Measurements from ENCODE around the gene LRRC4B.
A peak's percentile ranks its signal among the peaks of the same experiment; 100 is the strongest.

LRRC4B gene

DNA sequence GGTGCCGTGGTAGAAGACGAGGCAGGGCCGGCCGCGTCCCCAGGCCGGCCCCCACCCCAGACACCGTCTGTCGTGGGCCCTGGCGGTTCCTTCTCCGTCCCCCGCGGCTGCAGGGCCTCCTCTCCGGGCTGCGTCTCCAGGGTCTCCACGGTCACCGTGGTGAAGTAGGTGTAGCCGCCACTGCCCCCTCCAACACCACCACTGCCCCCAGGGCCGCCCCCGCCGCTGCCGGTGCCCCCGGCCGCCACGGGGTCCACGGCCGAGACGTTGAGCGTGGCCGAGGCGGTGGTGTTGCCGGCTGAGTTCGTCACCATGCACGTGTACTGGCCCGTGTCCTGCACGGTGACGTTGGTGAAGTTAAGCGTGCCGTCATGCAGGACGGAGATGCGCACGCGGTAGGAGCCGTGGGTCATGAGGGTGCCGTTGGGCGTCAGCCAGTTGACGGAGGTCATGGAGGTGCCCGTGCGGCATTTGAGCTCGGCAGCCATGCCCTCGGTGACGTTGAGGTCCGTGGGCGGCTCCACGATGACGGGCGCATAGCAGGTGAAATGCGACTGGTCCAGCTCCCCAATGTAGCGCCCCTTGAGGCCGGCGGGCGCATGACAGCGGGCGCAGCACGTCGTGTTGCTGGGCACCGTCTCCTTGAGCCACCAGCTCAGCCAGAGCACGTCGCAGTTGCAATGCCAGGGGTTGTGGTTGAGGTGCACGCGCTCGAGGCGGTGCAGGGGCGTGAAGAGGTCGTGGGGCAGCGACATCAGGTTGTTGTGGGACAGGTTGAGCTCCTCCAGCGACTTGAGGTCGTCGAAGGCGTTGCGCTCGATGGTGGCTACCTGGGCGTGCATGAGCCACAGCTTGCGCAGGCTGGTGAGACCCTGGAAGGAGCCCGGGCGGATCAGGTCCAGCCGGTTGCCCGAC is 49.9 kb downstream of the LRRC4B start:
- no peak for DNase-seq

DNA sequence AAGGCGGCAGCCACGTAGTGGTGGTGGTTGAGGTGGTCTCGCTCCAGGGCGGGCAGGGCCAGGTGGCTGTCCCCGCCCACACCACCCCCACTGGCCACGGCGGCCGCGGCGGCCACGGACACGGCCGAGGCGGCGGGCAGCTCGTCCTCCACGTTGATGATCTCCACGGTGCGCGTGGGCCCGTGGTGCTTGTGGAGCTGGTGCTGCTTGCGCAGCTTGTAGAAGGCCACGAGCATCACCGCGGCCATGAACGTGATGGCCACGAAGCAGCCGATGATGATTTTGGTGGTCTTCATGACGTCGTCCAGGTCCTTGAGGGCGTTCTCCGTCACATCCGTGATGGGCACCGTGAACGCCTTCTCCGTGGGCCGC is 50.5 kb downstream of the LRRC4B start:
- DNase-seq, result no peak

DNA sequence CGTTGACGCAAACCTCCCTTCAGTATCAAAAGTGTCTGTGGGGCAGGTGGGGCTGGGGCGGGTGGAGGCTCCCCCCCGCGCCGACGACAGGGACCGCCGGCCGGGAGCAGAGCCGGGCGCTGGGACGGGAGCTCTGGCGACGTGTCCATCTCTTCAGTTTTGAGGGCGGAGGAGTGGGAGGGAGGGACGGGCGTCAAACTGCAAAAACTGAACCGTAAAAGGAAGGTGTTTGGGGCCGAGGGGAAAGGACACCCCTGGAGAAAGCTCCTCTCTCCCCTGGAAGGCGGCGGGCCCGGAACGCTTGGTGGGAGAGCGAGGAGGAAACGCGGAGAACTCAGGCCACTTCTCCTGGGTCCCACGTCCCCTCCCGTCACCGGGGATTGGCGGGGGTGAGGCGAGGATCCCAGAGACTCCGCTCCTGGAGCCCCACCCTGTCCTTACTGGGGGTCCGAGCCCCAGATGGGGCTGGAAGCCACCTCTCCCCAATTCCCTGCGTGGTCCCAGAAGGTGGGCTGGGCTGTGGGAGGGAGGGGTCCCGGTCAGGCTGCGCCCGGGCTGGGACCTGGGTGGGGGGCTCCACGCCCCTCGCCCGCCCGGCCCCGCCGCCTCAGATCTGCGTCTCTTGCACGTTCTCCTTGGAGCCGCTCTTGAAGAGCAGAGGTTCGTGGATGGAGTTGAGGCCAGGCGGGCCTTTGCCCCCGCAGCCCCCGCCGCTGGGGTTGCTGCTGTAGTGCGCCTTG is 51.1 kb downstream of the LRRC4B start:
- no peak for DNase-seq

DNA sequence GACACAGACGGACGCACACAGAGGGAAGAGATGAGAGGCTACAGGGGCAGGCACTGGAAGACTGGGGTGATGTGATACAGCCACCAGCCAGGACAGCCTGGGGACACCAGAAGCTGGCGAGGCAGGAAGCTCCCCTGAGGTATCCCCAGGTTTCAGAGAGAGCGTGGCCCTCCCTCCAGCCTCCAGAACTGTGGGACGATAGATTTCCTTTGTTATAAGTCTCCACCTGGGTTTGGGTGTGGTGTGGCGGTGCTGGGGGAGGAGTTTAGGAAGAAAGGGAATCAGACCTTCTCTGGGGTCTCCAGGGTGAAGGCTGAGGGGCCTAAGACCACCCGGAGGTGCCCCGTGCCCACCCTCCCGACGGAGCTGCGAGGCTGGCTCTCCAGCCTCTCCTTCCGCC is 51.8 kb downstream of the LRRC4B start:
- no peak for DNase-seq

DNA sequence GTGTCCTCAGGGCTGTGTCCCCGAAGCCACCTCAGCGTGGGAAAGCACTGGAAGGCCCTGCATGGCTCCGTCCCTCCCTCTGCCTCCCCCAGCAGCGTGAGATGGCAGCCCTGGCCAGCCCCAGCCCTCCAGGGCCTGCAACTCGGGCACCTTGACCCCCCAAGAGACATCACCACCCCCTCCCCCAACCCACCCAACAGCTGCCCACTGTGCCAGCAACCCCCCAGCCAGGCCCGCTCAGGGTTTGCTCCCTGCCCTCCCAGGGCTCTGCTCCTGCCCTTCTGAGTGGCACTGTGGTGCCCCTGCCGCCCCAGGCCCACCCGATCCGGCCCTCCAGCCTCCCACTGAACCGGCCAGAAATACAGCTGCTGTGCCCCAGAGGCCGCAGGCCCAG is 53.1 kb downstream of the LRRC4B start:
- no peak for DNase-seq

DNA sequence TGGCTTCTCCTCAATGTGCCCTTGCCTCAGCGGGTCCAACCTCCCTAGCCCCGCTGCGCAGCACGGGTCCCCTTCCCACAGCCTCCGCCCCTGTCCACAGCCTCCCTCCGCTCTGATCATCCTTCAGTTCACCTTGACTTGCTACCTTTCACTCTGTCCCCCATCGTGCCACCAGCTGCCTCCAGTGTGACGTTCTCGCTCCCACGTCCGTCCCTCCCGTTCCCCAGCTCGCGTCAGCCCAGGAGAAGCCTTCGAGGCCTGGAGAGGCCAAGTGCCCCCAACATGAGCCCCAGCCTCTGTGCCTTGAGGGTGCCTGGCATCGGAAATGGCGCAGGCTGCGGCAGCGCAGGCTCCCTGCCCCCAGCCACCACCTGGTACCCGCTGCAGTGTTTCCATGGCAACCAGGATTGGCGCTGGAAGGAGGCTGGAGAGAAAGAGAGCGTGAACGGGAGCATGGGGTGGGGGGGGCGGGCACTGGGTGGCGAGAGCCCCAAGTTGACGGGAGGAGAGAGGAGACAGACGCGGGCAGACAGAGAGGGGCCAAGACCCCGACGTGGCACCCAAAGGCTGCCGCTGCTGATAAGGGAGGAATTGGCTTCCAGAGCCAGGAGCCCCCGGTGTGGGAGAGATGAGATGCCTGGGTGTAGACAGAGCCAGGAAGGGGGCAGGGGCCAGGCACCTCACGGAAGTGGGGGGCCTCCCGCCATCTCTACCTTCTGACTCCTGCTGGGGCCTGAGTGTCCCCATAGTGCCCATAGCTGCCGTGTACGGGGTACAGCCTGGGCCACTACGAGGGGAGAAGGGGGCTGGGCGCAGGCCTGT is 53.7 kb downstream of the LRRC4B start:
- no peak for DNase-seq

DNA sequence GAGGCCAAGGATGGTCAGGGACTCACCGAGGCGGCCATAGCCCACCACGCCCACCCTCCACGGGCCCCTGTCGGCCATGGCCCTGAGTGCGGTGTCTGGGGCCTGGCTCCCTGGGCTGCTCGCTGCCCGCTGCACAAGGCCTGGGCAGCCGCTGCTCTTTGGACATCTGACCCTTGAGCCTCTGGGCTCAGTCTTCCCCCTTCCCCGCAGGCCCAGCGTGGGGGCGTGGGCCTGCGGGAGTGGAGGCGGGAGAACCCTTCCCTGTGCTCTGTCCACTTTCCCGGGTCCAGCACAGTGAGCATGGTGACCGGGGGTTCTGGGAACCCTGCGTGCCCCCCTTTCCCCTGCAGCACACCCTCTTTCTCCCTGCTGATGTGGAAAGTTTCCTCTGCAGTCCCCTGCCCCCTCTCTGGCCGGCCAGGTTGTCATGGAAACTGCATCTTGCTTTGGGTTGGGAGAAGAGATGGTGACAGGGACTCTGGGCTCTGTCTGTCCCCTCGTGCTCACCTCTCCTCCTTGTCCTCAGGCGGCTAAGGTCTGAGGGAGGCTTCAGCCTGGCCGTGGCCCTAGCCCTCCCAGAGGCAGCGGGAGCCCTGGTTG is 54.4 kb downstream of the LRRC4B start, which contains the start of gene ASPDH:
ASPDH (minus strand) TSS at position 168 of the 600 bp plus-strand sequence; CDS start at position 78, 90 bp downstream.
- DNase-seq, result no peak

DNA sequence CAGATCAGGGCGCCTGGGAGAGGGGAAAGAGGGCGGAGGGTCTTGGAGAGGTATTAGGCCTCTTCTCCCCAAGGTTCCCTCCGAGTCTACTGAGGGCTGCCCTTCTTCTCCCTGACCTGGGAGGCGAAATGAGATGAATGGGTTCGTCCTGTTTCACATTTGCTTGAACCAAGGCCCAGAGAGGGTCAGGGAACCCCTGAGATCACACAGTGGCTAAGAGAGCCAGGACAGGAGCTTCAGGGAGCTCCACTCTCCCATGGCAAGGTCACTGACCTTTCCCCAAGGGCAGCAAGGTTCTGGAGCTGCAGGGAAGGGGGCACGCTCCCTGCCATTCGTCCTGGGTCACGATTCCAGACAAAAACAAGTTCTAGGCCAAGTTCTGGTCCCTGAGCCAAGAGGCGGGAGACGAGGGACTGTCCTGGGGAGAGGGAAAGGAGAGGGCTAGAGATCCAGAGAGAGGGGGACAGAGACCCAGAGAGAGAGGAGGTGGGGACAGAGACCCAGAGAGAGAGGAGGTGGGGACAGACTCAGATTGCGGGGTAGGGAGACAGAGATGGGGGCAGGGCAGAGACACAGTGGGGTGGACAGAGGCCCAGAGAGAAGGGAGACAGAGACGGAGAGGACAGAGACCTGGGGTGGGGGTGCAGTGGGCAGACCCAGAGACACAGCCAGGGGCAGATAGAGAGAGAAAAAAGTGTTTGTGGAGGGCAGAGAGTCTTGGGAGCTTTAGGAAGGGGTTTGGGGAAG is 55.1 kb downstream of the LRRC4B start:
- DNase-seq, result no peak

DNA sequence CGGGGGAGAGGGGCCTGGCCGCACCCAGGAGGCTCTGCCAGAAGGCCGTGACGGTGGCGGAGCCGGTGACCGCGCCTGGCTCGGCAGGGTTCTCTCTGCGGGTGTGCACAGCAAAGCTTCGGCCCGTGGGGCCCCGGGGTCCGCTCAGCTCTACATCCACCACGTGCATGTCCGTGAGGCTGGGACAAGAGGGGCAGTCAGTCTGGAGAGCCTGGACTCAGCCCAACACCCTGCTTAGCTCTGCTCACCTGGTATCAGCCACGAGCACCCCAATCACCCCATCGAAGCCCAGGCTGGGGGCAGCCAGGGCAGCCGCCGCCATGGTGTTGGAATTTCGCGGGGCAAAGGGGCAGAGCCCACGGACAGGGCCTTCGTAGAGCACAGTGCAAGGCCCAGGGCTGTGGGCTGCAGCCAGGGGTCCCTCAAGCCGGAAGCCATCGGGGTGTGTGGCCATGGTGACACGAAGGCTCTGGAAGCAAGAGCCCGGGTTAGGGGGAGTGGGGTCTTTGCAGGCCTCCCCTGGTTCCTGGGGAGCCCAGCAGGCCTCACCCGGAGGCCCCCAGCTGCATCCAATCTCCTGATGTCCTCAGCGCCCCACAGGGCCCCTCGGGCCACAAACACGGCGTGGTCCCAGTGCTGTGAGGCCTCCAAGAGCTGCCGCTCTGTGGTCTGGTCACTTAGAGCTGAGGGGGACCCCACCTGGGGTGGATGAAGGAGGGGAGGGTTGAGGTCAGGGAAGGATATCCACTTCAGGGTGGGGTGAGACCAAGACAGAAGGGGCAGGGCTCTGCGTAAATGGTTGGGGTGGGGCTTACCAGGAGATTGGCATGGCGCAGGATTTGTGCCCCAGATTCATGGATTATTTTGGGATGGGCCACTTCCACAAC is 55.9 kb downstream of the LRRC4B start:
- no peak for DNase-seq

DNA sequence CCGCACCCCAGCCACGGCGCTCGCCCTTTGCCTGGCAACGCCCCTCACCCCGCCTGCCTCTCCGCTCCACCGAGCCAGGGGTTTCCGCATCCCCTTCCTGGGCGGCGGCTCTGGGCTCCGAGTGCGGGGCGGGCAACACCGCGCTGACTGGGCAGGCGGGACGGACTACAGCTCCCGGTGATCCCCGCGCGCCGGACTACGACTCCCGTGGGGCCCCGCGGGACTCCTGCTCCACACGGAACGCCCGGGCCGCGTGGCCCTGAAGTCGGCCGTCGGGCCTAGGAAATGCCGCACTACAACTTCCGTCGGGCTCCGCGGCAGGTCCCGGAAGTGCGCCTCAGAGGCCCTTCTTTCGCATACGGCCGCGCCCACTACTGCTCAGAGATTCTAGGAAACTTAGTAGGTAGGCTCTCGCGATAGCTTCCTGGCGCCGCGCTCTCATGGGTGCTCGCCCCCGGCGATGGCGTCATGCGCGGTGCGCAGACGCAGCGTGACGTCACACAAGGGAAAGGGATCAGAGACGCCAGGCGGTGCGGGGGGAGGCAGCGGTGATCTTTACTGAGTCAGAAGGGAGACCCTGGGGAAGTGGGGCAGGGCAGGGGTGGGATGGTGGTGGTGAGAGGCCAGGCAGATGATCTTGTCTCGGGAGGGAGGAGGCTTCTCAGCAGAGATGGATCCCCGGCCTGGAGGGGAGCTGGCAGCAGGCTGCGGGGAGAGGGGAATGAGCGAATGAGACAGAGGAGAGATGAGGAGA is 57.0 kb downstream of the LRRC4B start, which contains the start of gene JOSD2:
JOSD2 (minus strand) TSS at position 123 of the 754 bp plus-strand sequence. CDS start 760 bp downstream, outside the sequence.
- peak; percentile 98 for DNase-seq

DNA sequence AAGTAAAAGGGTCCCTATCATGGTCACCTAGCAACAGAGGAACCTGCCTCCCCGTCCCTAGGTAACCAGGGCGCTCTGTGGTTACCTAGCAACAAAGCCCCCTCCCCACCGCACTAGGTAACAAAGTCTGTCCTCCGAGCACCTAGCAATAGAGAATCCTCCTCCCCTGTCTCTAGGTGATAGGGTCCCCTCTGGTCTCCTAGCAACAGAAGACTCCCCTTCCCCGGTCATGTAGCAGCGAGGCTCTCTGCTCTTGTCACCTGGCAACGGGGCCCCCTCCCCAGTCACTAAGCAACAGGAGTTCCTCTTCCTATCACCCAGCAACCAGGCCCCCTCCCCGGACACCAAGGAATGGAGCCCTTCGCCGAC is 57.6 kb downstream of the LRRC4B start:
- no peak for DNase-seq

DNA sequence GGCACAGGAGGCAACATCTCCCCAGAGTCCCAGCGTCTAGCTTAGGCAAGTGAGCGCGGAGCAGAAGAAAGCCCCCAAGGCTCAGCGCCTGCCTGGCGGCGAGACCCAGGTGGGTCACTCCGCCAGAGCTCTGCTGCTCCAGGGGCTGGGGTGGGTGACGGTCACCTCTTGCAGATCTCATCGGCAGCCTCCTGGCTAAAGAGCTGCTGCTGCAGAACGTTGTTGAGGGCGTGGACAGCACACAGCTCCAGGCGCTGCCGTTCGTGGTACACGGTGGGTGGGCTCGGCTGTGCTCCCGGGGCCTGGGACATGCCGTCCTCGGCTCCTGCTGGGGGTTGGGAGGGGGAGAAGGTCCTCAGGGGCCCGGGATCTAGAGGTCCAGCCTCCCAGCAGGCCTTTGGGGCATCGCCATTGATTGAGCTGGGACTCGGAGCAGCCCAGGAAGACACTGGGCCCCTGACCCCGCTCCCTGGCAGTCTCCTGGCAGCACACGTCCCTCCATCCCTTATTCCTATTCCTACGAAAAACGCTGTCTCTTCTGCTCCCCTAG is 58.0 kb downstream of the LRRC4B start:
- no peak for DNase-seq

DNA sequence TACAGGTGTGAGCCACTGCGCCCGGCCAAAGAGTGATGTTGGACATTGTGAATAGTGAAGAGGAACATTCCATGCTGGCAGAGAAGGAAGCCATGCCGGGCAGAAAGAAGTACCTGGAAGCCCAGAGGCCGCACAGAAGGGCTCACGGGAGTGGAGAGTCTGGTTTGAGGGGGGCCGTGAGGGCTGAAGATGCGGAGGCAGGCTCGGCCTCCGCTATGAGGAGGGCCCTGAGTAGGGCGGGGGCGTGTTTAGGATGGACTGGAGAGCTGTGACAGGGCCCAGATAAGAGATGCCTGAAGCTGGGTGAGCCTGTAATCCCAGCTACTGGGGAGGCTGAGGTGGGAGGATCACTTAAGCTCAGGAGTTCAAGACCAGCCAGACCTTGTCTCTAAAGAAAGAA is 58.9 kb downstream of the LRRC4B start:
- DNase-seq, result no peak

DNA sequence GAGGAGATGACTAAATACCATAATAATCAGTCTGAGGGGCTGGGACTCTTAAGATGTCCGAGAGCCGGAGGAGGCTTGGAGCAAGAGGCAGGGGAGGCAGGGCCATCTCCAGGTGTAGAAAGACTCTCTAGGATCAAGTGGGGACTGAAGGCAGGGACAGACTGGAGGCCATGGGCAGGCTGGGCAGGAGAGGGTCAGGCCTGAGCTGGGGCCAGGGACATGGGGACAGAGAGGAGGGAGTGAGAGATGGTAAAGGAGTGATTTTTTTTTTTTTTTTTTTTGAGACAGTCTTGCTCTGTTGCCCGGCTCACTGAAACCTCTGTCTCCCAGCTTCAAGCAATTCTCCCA is 59.4 kb downstream of the LRRC4B start:
- DNase-seq, result no peak

DNA sequence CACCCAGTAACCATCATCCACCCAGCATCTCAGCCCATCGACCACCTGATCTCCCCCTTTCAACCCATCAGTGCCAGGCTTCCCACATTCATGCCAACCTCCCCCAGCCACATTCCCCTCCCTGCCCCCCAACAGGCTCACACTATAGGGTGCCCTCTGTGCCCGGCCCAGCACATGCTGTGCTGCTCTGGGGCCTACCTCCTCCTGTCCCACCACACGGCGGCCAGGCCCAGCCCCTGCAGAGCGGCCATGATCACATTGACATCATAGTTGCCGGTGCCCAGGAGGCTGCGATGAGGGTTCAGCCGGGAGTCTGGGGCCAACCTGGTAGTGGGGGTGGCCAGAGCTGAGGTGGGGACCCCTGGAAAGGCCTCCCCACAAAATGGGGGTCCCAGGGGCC is 60.9 kb downstream of the LRRC4B start:
- no peak for DNase-seq

DNA sequence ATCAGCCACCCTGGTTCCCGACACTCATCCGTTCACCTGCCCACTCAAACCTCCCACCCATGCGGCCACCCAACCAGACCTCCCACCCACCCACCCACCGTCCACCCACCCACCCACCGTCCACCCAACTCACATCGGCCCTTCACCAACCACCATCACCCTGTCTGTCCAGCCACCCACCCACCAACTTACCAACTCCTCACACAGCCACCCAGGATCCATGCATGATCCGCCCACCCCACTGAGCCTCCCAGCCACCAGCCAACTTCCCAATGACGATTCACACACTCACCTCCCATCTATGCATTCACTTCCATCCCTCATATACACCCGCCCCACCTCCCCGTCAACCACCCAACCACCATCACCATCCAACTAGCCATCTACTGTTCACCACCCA is 61.5 kb downstream of the LRRC4B start:
- no peak for DNase-seq

DNA sequence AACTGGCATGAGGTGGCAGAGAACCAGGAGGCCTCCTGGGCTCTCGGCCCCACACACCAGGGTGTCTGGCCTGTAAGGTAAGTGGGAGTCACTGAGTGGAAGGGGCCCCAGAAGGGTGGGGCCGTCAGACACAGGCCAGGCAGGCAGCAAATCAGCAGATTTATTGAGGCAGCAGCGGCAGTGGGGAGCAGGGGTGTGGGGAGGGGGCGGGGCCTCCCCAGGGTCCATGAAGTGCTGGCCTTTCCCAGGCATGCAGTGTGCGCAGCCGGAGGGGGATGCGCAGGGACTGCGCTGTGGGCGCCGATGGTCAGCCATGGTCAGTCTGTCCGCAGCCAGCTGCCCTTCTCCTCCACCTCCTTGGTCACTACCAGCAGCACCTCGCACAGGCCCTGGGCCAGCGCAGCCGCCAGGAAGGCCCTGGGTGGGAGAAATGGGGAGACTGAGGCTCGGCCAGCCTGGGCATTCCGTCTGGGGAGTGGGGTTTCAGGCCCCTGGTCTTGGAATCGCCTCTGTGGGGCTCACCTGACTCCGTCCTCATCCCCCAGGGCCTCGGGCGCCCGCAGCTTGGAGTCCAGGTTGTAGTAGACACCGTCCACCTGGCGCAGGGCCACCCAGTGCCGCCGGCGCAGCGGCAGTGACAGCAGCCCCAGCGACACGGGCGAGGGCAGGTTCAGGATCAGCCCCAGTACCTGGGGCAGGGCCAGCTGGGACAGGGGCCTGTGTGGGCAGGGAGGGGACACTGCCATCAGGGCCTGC is 62.2 kb downstream of the LRRC4B start:
- no peak for DNase-seq

DNA sequence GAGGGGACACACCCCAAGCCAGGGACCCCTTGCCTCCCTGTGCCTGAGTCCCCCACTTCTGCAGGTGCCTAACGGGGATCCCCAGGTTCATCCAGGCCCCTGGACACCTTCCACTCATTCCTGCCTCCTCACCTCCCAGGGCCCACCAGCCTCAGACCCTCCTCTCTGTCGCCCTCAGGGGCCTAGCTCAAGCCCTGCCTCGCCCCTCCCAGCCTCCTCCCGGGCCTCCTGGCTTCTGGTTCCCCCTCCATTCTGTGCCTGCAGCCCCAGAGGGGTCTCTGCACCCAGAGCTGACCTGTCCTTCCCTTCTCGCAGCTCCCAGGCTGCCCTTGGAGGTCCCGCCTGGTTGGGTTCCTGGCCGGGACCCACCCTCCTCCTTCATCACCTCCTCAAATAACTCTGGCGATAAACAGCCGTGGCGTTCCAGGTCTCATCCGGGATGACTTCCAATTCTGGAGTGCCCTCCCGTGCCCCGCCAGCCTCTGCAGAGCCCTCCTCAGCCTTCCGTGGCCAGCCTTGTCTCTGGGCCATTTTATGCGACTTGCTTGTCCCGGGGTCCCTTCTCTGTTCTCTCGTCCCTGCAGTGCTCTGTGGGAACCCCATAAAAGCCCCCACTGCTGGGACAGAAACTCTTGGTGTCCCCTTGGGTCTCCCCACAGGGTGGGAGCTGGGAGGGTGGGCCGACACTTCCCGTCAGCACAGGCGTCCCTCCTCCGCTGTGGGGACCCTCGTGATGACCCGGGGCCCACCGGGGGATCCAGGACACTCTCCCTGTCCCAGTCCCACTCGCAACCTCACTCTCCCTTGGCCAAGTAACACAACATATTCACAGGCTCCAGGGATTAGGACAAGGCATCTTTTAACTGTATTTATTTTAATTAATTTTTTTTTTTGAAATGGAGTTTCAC is 66.4 kb downstream of the LRRC4B start:
- no peak for DNase-seq

Data from activated CD4-positive, alpha-beta T cell treated with anti-CD3 and anti-CD28 coated beads, Interleukin-2, amount 50 U/mL, for 16 hours (primary cell).